HCT116 (cell line): ENCODE data around the gene TNNI2. TPM values are rescaled to one million over a fixed set of nuclear protein-coding genes. Genes with fewer than 3 reads are reported as not detected.

ENCODE experiments used
- ATAC-seq: fragments of 200-7000 bp; cut with Tn5 transposase; 2 replicates; pipeline ENCODE4 v1.9.1; 2020; ENCODE audit warnings: mild to moderate bottlenecking, moderate library complexity
- BruUV-seq: library from RNA; stranded (reverse); fragments of 400-500 nt; replicated peaks from 2 replicates; lab custom pipeline; 2021; lab: Mats Ljungman, UMichigan
- CTCF ChIA-PET: fragments of 300-600 bp; sonication (Branson Sonifier 250); formaldehyde crosslinking; loops from one replicate; lab custom pipeline; 2021; ENCODE audit warnings: antibody characterized with exemption; lab: Charles Lee
- POLR2A ChIA-PET: fragments of 300-600, 350-600 bp; sonication (Branson Sonifier 250); formaldehyde crosslinking; loops from one replicate; lab custom pipeline; 2021; ENCODE audit warnings: antibody characterized with exemption; lab: Charles Lee
- RAD21 ChIA-PET, 2 experiments: fragments of 300-600 bp; sonication (Branson Sonifier 250); formaldehyde crosslinking; loops; one replicate each; lab custom pipeline; 2023; ENCODE audit warnings: low total read pairs in 2 of 2; ENCODE audit not compliant: uncharacterized antibody in 2 of 2, unreplicated experiment in 2 of 2, low non-redundant PET in 1 of 2; lab: Charles Lee
- DNase-seq: peaks from one replicate; pipeline ENCODE4 v3.0.0-alpha.2; 2010; ENCODE audit warnings: low read depth, low spot score
- H2AFZ ChIP-seq: fragments of 200-600 bp; shearing (Covaris generic), sonication (generic); 2 replicates; pipeline ENCODE4 v1.6.1; 2017; ENCODE audit warnings: low read depth, mixed run types, mixed read lengths, antibody characterized with exemption, low read length; ENCODE audit not compliant: poor library complexity, severe bottlenecking
- H3K27ac ChIP-seq: 2 replicates; pipeline ENCODE4 v1.5.1; 2012; ENCODE audit warnings: low read depth, low read length
- H3K27me3 ChIP-seq: fragments of 200-600 bp; sonication (generic); 2 replicates; pipeline ENCODE4 v1.6.1; 2016; ENCODE audit warnings: mixed run types, low read length, mixed read lengths; ENCODE audit not compliant: insufficient read depth
- H3K36me3 ChIP-seq, 2 experiments: fragments of 200-500 bp in 1 of 2; fragments of 200-600 bp in 1 of 2; sonication (Bioruptor generic) in 1 of 2; sonication (generic) in 1 of 2; 2 replicates each; pipeline versions ENCODE4 v1.5.1 to v1.6.1; 2014 to 2016; ENCODE audit warnings: low read length in 2 of 2, inconsistent platforms in 1 of 2, mixed read lengths in 1 of 2, mixed run types in 1 of 2; ENCODE audit not compliant: insufficient read depth in 2 of 2, control insufficient read depth in 1 of 2
- H3K4me1 ChIP-seq, 2 experiments: fragments of 200-600 bp in 1 of 2; sonication (generic) in 1 of 2; 2 replicates each; pipeline versions ENCODE4 v1.5.1 to v1.6.1; 2012 to 2017; ENCODE audit warnings: low read length in 2 of 2, inconsistent platforms in 1 of 2, mild to moderate bottlenecking in 1 of 2, mixed read lengths in 1 of 2, mixed run types in 1 of 2, moderate library complexity in 1 of 2; ENCODE audit not compliant: insufficient read depth in 2 of 2, control insufficient read depth in 1 of 2
- H3K4me2 ChIP-seq: fragments of 200-600 bp; sonication (generic); 2 replicates; pipeline ENCODE4 v1.6.1; 2017; ENCODE audit warnings: mixed run types, low read length, mixed read lengths
- H3K4me3 ChIP-seq, 2 experiments: fragments of 200-600 bp in 1 of 2; sonication (generic) in 1 of 2; replicated peaks in 1 of 2; 2 replicates each; pipeline ENCODE4 v1.5.1; 2011 to 2016; ENCODE audit warnings: low read length in 2 of 2, control low read depth in 1 of 2, low read depth in 1 of 2, mild to moderate bottlenecking in 1 of 2, mixed read lengths in 1 of 2, mixed run types in 1 of 2
- H3K79me2 ChIP-seq: fragments of 200-600 bp; sonication (generic); 2 replicates; pipeline ENCODE4 v1.6.1; 2017; ENCODE audit warnings: mild to moderate bottlenecking, mixed run types, low read length, moderate library complexity, mixed read lengths; ENCODE audit not compliant: insufficient read depth
- H3K9ac ChIP-seq: fragments of 200-600 bp; sonication (generic); 2 replicates; pipeline ENCODE4 v1.6.1; 2016; ENCODE audit warnings: low read length, mixed read lengths
- H3K9me2 ChIP-seq: fragments of 200-600 bp; sonication (generic), shearing (Covaris generic); 2 replicates; pipeline ENCODE4 v1.6.1; 2017; ENCODE audit warnings: mixed run types, mild to moderate bottlenecking, moderate library complexity; ENCODE audit not compliant: insufficient read depth
- H3K9me3 ChIP-seq, 2 experiments: fragments of 200-500 bp in 1 of 2; fragments of 200-600 bp in 1 of 2; sonication (Bioruptor generic) in 1 of 2; sonication (generic) in 1 of 2; 2 replicates each; pipeline ENCODE4 v1.6.1; 2014 to 2017; ENCODE audit warnings: low read length in 2 of 2, mixed read lengths in 2 of 2, inconsistent platforms in 1 of 2, low read depth in 1 of 2, mild to moderate bottlenecking in 1 of 2, mixed run types in 1 of 2, moderate library complexity in 1 of 2; ENCODE audit not compliant: control insufficient read depth in 1 of 2, insufficient read depth in 1 of 2
- H4K20me1 ChIP-seq: fragments of 200-600 bp; sonication (generic), shearing (Covaris generic); 2 replicates; pipeline ENCODE4 v1.6.1; 2017; ENCODE audit warnings: mixed run types, mild to moderate bottlenecking, moderate library complexity; ENCODE audit not compliant: insufficient read depth
- CEBPB ChIP-seq: IDR thresholded peaks from 2 replicates; pipeline ENCODE4 v1.6.1; 2012; ENCODE audit warnings: low read depth
- EGR1 ChIP-seq: IDR thresholded peaks from 2 replicates; pipeline ENCODE4 v1.6.1; 2012; ENCODE audit warnings: low read depth
- EZH2phosphoT487 ChIP-seq: fragments of 200-600 bp; IDR thresholded peaks from 2 replicates; pipeline ENCODE4 v1.6.1; 2018; ENCODE audit warnings: antibody characterized with exemption, borderline replicate concordance
- JUND ChIP-seq: IDR thresholded peaks from 2 replicates; pipeline ENCODE4 v1.6.1; 2012
- MAX ChIP-seq: IDR thresholded peaks from 2 replicates; pipeline ENCODE4 v1.6.1; 2012
- POLR2A ChIP-seq: IDR thresholded peaks from 2 replicates; pipeline ENCODE4 v1.7.0; 2011; ENCODE audit warnings: borderline replicate concordance; ENCODE audit not compliant: insufficient read depth, insufficient read length; ENCODE audit errors: extremely low read depth
- SIN3A ChIP-seq: IDR thresholded peaks from 2 replicates; pipeline ENCODE4 v1.6.1; 2012; ENCODE audit warnings: low read depth
- TCF7L2 ChIP-seq: IDR thresholded peaks from 2 replicates; pipeline ENCODE4 v1.7.0; 2011; ENCODE audit warnings: borderline replicate concordance, inconsistent platforms; ENCODE audit not compliant: insufficient read depth, insufficient read length; ENCODE audit errors: extremely low read depth
- ZBTB33 ChIP-seq: IDR thresholded peaks from 2 replicates; pipeline ENCODE4 v1.6.1; 2011; ENCODE audit warnings: mild to moderate bottlenecking, low read length, moderate library complexity; ENCODE audit not compliant: insufficient replicate concordance; ENCODE audit errors: extremely low read depth
- ZFX ChIP-seq: fragments of 450-650 bp; IDR thresholded peaks from 2 replicates; pipeline ENCODE4 v1.6.1; 2017
- intact Hi-C: fragments of 100-400 bp; cut with micrococcal nuclease; formaldehyde crosslinking; loops from 2 replicates; pipeline ENCODE4 v1.10.0; 2022
- total RNA-seq: library from RNA; stranded (reverse); gene quantifications from one replicate; pipeline ENCODE4 v1.2.1, GENCODE V29; 2021; ENCODE audit not compliant: unreplicated experiment

Gene TNNI2
- total RNA-seq, 1 experiment from 2014 or later, result not detected

GRCh38 chr11:1860108-1860507 lies 21.3 kb downstream of the TNNI2 start:
- intact Hi-C loops, result no loop called here

More at GRCh38 chr11:1860108-1860507, 21.3 kb downstream of the TNNI2 start:
- H3K27ac ChIP-seq, result no peak overlapping the region
- no peak overlapping the region for H3K9ac ChIP-seq
- H2AFZ ChIP-seq, result no peak overlapping the region
- H3K27me3 ChIP-seq, result no peaks in the 10 kb centered on the region
- H3K4me2 ChIP-seq, result no peak overlapping the region
- peaks cover 27 to 28% of the 10 kb centered on the region in 2 experiments for H3K4me1 ChIP-seq
- CTCF ChIA-PET, result interaction anchor here (1.2 kb wide), 1 partner anchor 16 kb away, joined by 3 read pairs; no protein-coding TSS in a partner anchor
- H3K4me3 ChIP-seq, result no peak overlapping the region
- ATAC-seq, result no peak
- DNase-seq, result no peak
- no peaks in the 10 kb centered on the region for H3K79me2 ChIP-seq
- no peaks in the 10 kb centered on the region for H3K36me3 ChIP-seq
- no TSS peak for BruUV-seq
- RAD21 ChIA-PET, result no interaction called here
- no peaks in the 10 kb centered on the region for H3K9me2 ChIP-seq
- POLR2A ChIA-PET, result no interaction called here
- H3K9me3 ChIP-seq, result no peaks in the 10 kb centered on the region
- no peaks in the 10 kb centered on the region for H4K20me1 ChIP-seq
- TF ChIP-seq TCF7L2 (no peak), CEBPB (no peak), ZBTB33 (no peak), EGR1 (no peak), ZFX (no peak), EZH2phosphoT487 (no peak), SIN3A (no peak), POLR2A (no peak), JUND (no peak), MAX (no peak)
